K562 (cell line): ENCODE results near the gene VGF. TPM values are rescaled to one million over a fixed set of nuclear protein-coding genes. Genes with fewer than 3 reads are reported as not detected.
A peak's percentile ranks its signal among the peaks of the same experiment; 100 is the strongest.

Experiments used
- ADNP ChIP-seq: fragments of 200-800 bp; sonication (Bioruptor generic); IDR thresholded peaks from 2 replicates; pipeline ENCODE4 v1.6.1; 2016; ENCODE audit warnings: missing genetic modification characterization, missing compliant biosample characterization
- ATF7 ChIP-seq: fragments of 450-650 bp; IDR thresholded peaks from 2 replicates; pipeline ENCODE4 v1.7.1; 2014; ENCODE audit warnings: mild to moderate bottlenecking, moderate library complexity
- COPS2 ChIP-seq: fragments of 450-650 bp; conservative IDR thresholded peaks from 2 replicates; pipeline ENCODE4 v1.6.1; 2016; ENCODE audit warnings: mild to moderate bottlenecking, moderate library complexity
- DACH1 ChIP-seq: fragments of 450-650 bp; IDR thresholded peaks from 2 replicates; pipeline ENCODE4 v1.6.1; 2018; ENCODE audit not compliant: partially characterized antibody
- HMGN3 ChIP-seq: IDR thresholded peaks from 2 replicates; pipeline ENCODE4 v1.6.1; 2011; ENCODE audit warnings: borderline replicate concordance, low read depth, mild to moderate bottlenecking, mixed read lengths, low read length; ENCODE audit not compliant: insufficient read length; ENCODE audit errors: extremely low read depth
- KDM1A ChIP-seq, 2 experiments: fragments of 450-650 bp; IDR thresholded peaks; 2 replicates each; pipeline ENCODE4 v1.6.1; 2016; ENCODE audit warnings: mild to moderate bottlenecking in 2 of 2
- POLR2G ChIP-seq: fragments of 200-400 bp; formaldehyde crosslinking; IDR thresholded peaks from 2 replicates; pipeline ENCODE4 v1.6.1; 2017; ENCODE audit warnings: low read depth, mild to moderate bottlenecking, antibody characterized with exemption, low read length, moderate library complexity
- POU5F1 ChIP-seq: fragments of 150-350 bp; IDR thresholded peaks from 2 replicates; pipeline ENCODE4 v1.6.1; 2014; ENCODE audit warnings: borderline replicate concordance, low read length, low read depth, mild to moderate bottlenecking; ENCODE audit not compliant: partially characterized antibody
- PYGO2 ChIP-seq: fragments of 450-650 bp; IDR thresholded peaks from 2 replicates; pipeline ENCODE4 v1.6.1; 2016; ENCODE audit warnings: mild to moderate bottlenecking, missing genetic modification characterization, moderate library complexity, missing compliant biosample characterization
- SMAD2 ChIP-seq: fragments of 150-350 bp; IDR thresholded peaks from 2 replicates; pipeline ENCODE4 v1.6.1; 2014; ENCODE audit warnings: low read depth, mild to moderate bottlenecking, low read length
- TSC22D4 ChIP-seq: fragments of 450-650 bp; IDR thresholded peaks from 2 replicates; pipeline ENCODE4 v1.6.1; 2016; ENCODE audit warnings: missing genetic modification characterization, missing biosample characterization, control low read depth
- ZBTB9 ChIP-seq: fragments of 450-650 bp; formaldehyde crosslinking; IDR thresholded peaks from 2 replicates; pipeline ENCODE4 v1.4.0; 2020; ENCODE audit warnings: mild to moderate bottlenecking, moderate library complexity
- ZNF518B ChIP-seq: fragments of 250-450 bp; sonication (Bioruptor Pico); IDR thresholded peaks from 2 replicates; pipeline ENCODE4 v1.5.0; 2021; ENCODE audit warnings: mild to moderate bottlenecking, moderate library complexity
- ZNF583 ChIP-seq: fragments of 250-450 bp; sonication (Bioruptor Pico); IDR thresholded peaks from 2 replicates; pipeline ENCODE4 v1.4.0; 2020
- ZNF586 ChIP-seq: fragments of 450-650 bp; formaldehyde crosslinking; conservative IDR thresholded peaks from 2 replicates; pipeline ENCODE4 v1.4.0; 2020; ENCODE audit warnings: mild to moderate bottlenecking, moderate library complexity
- polyA plus RNA-seq, 8 experiments: library from polyadenylated mRNA; depleted of rRNA in 4 of 8; stranded (reverse) in 5 of 8; unstranded in 3 of 8; fragments of >200 nt; fragmentation: Nextera tagmentation in 2 of 8; fragmentation: Illumina TruSeq in 1 of 8; extraction: Ambion mirVana in 2 of 8; extraction: Trizol in 1 of 8; gene quantifications; 2 replicates each; pipeline versions ENCODE4 v1.2.1 to v1.2.3, GENCODE V29; 2011 to 2014; ENCODE audit warnings: inconsistent platforms in 1 of 8, missing spikeins in 1 of 8
- total RNA-seq, 7 experiments: library from RNA; depleted of rRNA in 6 of 7; stranded (reverse); fragments of >200 nt in 6 of 7; fragmentation: Illumina TruSeq in 2 of 7; extraction: Trizol in 2 of 7; gene quantifications; 2 replicates each; pipeline versions ENCODE4 v1.2.1 to v1.2.3, GENCODE V29; 2011 to 2021; ENCODE audit warnings: low replicate concordance in 1 of 7
- TF ChIP-seq, protein P1 (sequence below): sonication (generic); formaldehyde crosslinking; IDR thresholded peaks from 2 replicates; pipeline ENCODE4 v1.8.0; 2022; ENCODE audit warnings: mild to moderate bottlenecking, missing genetic modification reagents
- TF ChIP-seq, protein P2 (sequence below), 2 experiments: IDR thresholded peaks; 2 replicates each; pipeline ENCODE4 v1.6.1; 2011; ENCODE audit warnings: borderline replicate concordance in 1 of 2, control low read depth in 1 of 2, low read depth in 1 of 2, low read length in 1 of 2, mild to moderate bottlenecking in 1 of 2, mixed read lengths in 1 of 2, moderate library complexity in 1 of 2; ENCODE audit not compliant: insufficient read depth in 1 of 2, insufficient read length in 1 of 2, poor library complexity in 1 of 2, severe bottlenecking in 1 of 2; ENCODE audit errors: extremely low read depth in 1 of 2

Gene VGF
- total and polyA plus RNA-seq, 9 of the 15 experiments (the other 6 are each of a cell fraction or from before 2014, with no cell fraction given), result 0.03 to 5.7 (median 0.34) TPM

DNA sequence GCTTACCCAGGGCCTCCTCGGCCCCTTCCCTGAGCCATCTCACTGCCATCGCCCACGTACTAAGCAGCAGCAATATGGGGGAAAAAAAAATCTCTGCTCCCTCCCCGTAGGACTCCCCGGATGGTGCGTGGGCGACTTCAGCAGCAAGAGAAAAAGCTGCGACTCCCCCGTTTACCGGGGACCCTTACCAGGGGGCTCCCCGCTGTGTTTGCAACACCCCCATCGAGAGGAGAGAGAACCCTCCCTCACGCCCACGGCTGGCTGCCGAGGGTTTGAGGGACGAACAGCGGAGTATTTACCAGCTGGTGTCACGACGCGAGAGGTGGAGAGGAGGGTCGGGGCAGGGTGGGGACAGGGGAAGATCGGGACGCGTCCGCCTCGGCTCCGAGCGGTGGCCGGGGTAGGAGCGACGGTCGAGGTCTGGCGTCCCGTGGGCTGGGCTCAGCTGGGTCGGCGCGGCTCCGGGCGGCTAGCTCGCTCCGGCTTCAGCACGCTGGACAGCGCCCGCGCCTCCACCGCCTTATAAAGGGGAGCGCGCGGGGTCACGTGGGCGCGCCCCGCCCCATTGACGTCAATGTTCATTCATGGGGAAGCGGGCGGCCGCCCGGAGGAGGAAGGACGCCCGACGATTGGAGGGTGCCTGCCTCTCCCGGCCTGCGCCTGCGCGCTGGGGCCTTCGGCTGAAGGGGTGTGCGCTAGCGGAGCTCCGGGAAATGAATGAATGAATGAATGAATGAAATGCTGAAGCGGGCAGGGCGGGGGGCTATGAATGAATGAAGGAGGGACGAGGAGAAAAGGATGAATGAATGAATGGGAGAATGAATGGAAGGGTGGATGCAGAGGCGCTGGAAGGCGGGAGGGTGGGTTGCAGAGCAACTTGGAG lies at the start of gene VGF (continued):
- TF ChIP-seq PYGO2 (tag), result no peak
- TF ChIP-seq COPS2, result no peak
- TF ChIP-seq HMGN3, result peak; percentile 95
- TF ChIP-seq SMAD2, result no peak
- TF ChIP-seq KDM1A (IDR thresholded peaks at IDR 0.05), result no peak
- no peak for TF ChIP-seq ZNF586 (CRISPR knock-in tag)
- TF ChIP-seq TSC22D4 (tag), result no peak
- TF ChIP-seq ADNP, result no peak
- TF ChIP-seq, protein P1, sequence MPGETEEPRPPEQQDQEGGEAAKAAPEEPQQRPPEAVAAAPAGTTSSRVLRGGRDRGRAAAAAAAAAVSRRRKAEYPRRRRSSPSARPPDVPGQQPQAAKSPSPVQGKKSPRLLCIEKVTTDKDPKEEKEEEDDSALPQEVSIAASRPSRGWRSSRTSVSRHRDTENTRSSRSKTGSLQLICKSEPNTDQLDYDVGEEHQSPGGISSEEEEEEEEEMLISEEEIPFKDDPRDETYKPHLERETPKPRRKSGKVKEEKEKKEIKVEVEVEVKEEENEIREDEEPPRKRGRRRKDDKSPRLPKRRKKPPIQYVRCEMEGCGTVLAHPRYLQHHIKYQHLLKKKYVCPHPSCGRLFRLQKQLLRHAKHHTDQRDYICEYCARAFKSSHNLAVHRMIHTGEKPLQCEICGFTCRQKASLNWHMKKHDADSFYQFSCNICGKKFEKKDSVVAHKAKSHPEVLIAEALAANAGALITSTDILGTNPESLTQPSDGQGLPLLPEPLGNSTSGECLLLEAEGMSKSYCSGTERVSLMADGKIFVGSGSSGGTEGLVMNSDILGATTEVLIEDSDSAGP, result no peak
- peak; percentile 68; the same call in 1 of the 2 replicates for TF ChIP-seq ZNF583 (CRISPR knock-in tag)
- TF ChIP-seq POU5F1, result no peak
- 0 out of 2 replicates have a peak, but pooled peaks have one; percentile 59 for TF ChIP-seq ZBTB9
- TF ChIP-seq ATF7, result peak; percentile 98
- peak; percentile 47; the same call in 1 of the 2 replicates for TF ChIP-seq POLR2G
- peak; percentile 76 for TF ChIP-seq DACH1
- TF ChIP-seq, protein P2, sequence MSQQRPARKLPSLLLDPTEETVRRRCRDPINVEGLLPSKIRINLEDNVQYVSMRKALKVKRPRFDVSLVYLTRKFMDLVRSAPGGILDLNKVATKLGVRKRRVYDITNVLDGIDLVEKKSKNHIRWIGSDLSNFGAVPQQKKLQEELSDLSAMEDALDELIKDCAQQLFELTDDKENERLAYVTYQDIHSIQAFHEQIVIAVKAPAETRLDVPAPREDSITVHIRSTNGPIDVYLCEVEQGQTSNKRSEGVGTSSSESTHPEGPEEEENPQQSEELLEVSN (IDR thresholded peaks at IDR 0.05; ENCODE audit: borderline replicate concordance in 1 of 2, extremely low read depth in 1 of 2, insufficient read depth in 1 of 2, insufficient read length in 1 of 2, low read depth in 1 of 2, low read length in 1 of 2, poor library complexity in 1 of 2, severe bottlenecking in 1 of 2), result peak; percentile 30 to 84
- no peak for TF ChIP-seq ZNF518B (CRISPR knock-in tag)
